Fibroblast of mammary gland (primary cell): ENCODE results near the gene RPH3AL.

Experiments used
- DNase-seq: peaks from one replicate; pipeline ENCODE4 v3.0.0-alpha.2; 2010; ENCODE audit warnings: low read depth
- H3K4me3 ChIP-seq: 2 replicates; pipeline ENCODE4 v1.5.1; 2011; ENCODE audit warnings: low read depth, mild to moderate bottlenecking, low read length, moderate library complexity; ENCODE audit not compliant: control insufficient read depth
- CTCF ChIP-seq: conservative IDR thresholded peaks from 2 replicates; pipeline ENCODE4 v1.5.1; 2011; ENCODE audit warnings: low read depth, low read length, inconsistent platforms; ENCODE audit not compliant: control insufficient read depth, insufficient read depth

The RPH3AL gene

DNA sequence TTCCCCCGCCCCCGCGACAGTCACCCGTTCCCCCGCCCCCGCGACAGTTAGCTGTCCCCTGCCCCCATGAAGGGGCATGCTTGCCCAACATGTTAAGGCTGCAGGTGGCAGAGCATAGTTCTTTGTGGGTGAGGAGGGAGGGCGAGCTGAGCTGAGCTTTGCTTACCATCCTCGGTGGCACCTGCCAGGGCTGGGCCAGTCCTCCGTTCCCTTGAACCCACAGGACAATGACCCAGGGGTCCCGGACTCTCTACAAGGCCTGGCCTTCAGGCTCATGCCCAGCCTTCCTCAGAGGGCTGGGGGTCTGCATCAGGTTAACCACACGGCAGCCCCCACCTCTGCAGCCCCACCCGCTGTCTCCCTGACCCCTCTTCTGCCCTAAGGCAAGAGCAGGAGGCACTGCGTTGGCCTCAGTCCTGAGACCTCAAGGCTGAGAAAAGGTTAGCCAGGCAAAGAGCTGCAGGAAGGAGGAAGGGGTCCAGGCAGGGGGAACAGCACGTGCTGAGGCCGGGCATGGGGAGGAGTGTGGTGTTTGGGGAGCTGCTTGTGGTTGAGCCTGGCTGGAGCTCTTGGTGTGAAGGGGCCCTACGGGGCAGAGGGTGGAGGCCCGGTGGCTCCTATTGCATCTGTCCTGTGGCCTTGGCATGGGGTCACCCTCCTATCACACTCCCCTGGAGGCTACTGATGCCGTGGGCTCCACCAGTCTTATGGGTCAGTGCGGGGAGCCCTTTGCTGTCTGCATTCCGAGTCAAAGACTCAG, 159.8 kb downstream of the RPH3AL start:
- no peak for DNase-seq
- no peak overlapping the region for H3K4me3 ChIP-seq

DNA sequence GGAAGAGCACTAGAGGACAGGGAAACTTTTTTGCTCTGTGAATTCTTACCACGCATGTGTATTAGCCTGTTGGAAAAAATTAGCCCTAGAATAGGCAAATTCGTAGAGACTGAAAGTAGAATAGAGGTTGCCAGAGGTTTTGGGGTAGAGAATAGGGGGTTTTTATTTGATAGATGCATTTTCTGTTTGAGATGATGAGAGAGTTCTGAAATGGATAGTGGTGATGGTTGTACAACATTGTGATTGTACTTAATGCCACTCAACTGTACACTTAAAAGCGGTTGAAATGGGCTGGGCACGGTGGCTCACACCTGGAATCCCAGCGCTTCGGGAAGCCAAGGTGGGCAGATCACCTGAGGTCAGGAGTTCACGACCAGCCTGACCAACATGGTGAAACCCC, 163.2 kb downstream of the RPH3AL start:
- H3K4me3 ChIP-seq, result no peak overlapping the region
- TF ChIP-seq CTCF, result no peak
- DNase-seq, result no peak

More for the DNA sequence above, 159.8 kb downstream of the RPH3AL start:
- no peak for TF ChIP-seq CTCF

- no peak overlapping the region for H3K4me3 ChIP-seq
- DNase-seq, result no peak
Measured at GRCh38 chr17:187130-187529, 165.5 kb downstream of the RPH3AL start.

DNA sequence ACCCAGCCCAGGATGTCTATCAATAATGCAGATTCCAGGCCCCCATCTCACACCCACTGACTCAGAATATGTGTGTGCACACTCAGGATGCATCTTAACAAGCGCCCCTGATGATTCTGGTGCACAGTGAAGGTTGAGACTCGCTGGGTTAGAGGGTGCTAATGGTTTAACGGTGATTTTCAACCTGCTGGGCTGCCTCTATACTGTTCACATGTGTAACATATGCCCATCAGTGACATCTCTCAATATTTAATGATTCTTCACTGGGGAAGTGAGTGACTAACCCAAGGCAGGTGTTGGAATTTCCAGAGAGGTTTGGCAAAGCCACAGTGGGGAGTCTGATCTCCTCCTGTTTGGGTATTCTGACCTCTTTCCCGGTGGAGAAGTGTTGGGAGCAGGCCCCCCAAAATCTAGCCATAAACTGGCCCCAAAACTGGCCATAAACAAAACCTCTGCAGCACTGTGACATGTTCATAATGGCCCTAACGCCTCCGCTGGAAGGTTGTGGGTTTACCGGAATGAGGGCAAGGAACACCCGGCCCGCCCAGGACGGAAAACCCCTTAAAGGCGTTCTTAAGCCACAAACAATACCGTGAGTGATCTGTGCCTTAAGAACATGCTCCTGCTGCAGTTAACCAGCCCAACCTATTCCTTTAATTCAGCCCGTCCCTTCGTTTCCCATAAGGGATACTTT, 167.0 kb downstream of the RPH3AL start:
- no peak for TF ChIP-seq CTCF
- no peak for DNase-seq
- H3K4me3 ChIP-seq, result no peak overlapping the region

More at GRCh38 chr17:187130-187529, 165.5 kb downstream of the RPH3AL start:
- TF ChIP-seq CTCF, result no peak

DNA sequence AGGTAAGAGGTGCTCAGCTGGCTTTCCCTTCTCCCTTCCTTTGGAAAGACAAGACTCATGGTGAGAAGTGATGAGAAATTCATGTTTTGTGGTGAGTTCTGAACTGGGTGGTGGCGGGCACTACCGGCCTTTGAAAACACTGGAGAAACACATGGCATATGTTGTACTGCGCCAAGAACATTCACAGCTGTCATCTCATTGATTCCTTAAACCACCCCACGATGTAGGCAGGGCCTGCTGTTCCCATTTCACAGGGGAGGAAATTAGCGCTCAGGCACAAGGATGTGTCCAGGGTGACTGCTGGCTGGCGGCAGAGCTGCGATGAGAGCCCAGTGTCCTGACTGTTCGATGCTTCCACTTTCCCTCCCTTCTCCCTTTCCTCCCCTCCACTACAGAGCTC, 169.6 kb downstream of the RPH3AL start:
- H3K4me3 ChIP-seq, result no peak overlapping the region
- no peak for TF ChIP-seq CTCF
- no peak for DNase-seq

- TF ChIP-seq CTCF, result no peak
- no peak overlapping the region for H3K4me3 ChIP-seq
- no peak for DNase-seq
Measured at GRCh38 chr17:182050-182751, 170.4 kb downstream of the RPH3AL start.
